Measurements from ENCODE around the gene STX8.

DNA sequence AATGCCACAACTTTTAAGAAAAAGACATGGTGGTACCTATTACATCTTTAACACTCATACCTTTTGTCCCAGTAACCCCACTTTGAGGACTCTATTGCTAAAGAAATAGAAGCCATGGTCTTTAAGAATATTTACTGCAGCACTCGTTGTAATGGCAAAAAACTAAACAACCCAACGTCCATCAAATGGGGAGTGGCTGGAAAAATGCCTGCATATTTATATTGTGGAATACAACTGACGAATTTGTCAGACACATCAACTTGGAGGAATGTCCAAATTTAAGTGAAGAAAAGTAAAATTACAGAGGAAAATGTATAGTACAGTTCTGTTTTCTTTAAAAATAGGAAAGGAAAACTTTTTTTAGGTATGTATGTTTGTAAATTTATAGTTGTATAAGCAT is 47.8 kb downstream of the STX8 start:
- TF ChIP-seq, protein P1, sequence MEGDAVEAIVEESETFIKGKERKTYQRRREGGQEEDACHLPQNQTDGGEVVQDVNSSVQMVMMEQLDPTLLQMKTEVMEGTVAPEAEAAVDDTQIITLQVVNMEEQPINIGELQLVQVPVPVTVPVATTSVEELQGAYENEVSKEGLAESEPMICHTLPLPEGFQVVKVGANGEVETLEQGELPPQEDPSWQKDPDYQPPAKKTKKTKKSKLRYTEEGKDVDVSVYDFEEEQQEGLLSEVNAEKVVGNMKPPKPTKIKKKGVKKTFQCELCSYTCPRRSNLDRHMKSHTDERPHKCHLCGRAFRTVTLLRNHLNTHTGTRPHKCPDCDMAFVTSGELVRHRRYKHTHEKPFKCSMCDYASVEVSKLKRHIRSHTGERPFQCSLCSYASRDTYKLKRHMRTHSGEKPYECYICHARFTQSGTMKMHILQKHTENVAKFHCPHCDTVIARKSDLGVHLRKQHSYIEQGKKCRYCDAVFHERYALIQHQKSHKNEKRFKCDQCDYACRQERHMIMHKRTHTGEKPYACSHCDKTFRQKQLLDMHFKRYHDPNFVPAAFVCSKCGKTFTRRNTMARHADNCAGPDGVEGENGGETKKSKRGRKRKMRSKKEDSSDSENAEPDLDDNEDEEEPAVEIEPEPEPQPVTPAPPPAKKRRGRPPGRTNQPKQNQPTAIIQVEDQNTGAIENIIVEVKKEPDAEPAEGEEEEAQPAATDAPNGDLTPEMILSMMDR (IDR thresholded peaks at IDR 0.05): no peak
- no peak for TF ChIP-seq POLR2A (IDR thresholded peaks at IDR 0.05)
